ENCODE data around the gene FUS. TPM values are rescaled to one million over a fixed set of nuclear protein-coding genes. Genes with fewer than 3 reads are reported as not detected.

The FUS gene
- total RNA-seq, 1 experiment from 2014 or later, result 1,264 TPM

- Histone ChIP-seq H3K4me1 (ENCODE audit: insufficient read depth, low read length, poor library complexity, severe bottlenecking) (peaks cover 4% of the 10 kb centered on the region), H3K27ac (ENCODE audit: low read depth, low read length, poor library complexity, severe bottlenecking) (no peak overlapping the region), H3K4me3 (ENCODE audit: low read depth, low read length, poor library complexity, severe bottlenecking) (no peak overlapping the region), H3K36me3 (ENCODE audit: insufficient read depth, low read length, poor library complexity, severe bottlenecking) (peaks cover 100% of the 10 kb centered on the region), H3K27me3 (replicated peaks; ENCODE audit: insufficient read depth, low read depth, low read length, poor library complexity) (no peaks in the 10 kb centered on the region), H3K9me3 (ENCODE audit: low read depth, low read length, poor library complexity, severe bottlenecking) (no peaks in the 10 kb centered on the region)
- CTCF ChIA-PET, result no interaction called here
- intact Hi-C loops (cut with micrococcal nuclease; ENCODE audit: unreplicated experiment), result no loop called here
- TF ChIP-seq EZH2 (IDR thresholded peaks at IDR 0.05; ENCODE audit: borderline replicate concordance, low read depth, low read length, poor library complexity, severe bottlenecking) (no peak), CTCF (conservative IDR thresholded peaks at IDR 0.05; ENCODE audit: low read depth, low read length) (no peak)
- DNase-seq (ENCODE audit: low spot score), result no peak
- BruUV-seq (replicated peaks), result no TSS peak
- POLR2A ChIA-PET (ENCODE audit: low non-redundant PET), result interaction anchor here (0.7 to 0.8 kb wide), 2 partner anchors 10 to 236 kb away, joined by 3 to 4 read pairs; partner anchors contain the start of gene FUS
Observed at GRCh38 chr16:31190061-31190460, 10.1 kb downstream of the FUS start.

- no peaks in the 10 kb centered on the region for H3K4me1 ChIP-seq (ENCODE audit: insufficient read depth, low read length, poor library complexity, severe bottlenecking)
- ChIA-PET CTCF (no interaction called here), POLR2A (ENCODE audit: low non-redundant PET) (no interaction called here)
- H3K27me3 ChIP-seq (replicated peaks; ENCODE audit: insufficient read depth, low read depth, low read length, poor library complexity), result no peaks in the 10 kb centered on the region
- no peak overlapping the region for H3K27ac ChIP-seq (ENCODE audit: low read depth, low read length, poor library complexity, severe bottlenecking)
- DNase-seq (ENCODE audit: low spot score), result no peak
- intact Hi-C loops (cut with micrococcal nuclease; ENCODE audit: unreplicated experiment), result no loop called here
- no peaks in the 10 kb centered on the region for H3K9me3 ChIP-seq (ENCODE audit: low read depth, low read length, poor library complexity, severe bottlenecking)
- TF ChIP-seq CTCF (conservative IDR thresholded peaks at IDR 0.05; ENCODE audit: low read depth, low read length), result no peak
- TF ChIP-seq EZH2 (IDR thresholded peaks at IDR 0.05; ENCODE audit: borderline replicate concordance, low read depth, low read length, poor library complexity, severe bottlenecking), result no peak
- BruUV-seq (replicated peaks), result no TSS peak
- peaks cover 100% of the 10 kb centered on the region for H3K36me3 ChIP-seq (ENCODE audit: insufficient read depth, low read length, poor library complexity, severe bottlenecking)
- no peak overlapping the region for H3K4me3 ChIP-seq (ENCODE audit: low read depth, low read length, poor library complexity, severe bottlenecking)
Observed at GRCh38 chr16:31190818-31191444, 11.0 kb downstream of the FUS start.

GRCh38 chr16:31191697-31192428 lies 11.9 kb downstream of the FUS start:
- Histone ChIP-seq H3K27me3 (replicated peaks; ENCODE audit: insufficient read depth, low read depth, low read length, poor library complexity) (no peaks in the 10 kb centered on the region), H3K9me3 (ENCODE audit: low read depth, low read length, poor library complexity, severe bottlenecking) (no peaks in the 10 kb centered on the region), H3K27ac (ENCODE audit: low read depth, low read length, poor library complexity, severe bottlenecking) (no peak overlapping the region), H3K4me1 (ENCODE audit: insufficient read depth, low read length, poor library complexity, severe bottlenecking) (no peaks in the 10 kb centered on the region), H3K36me3 (ENCODE audit: insufficient read depth, low read length, poor library complexity, severe bottlenecking) (peaks cover 100% of the 10 kb centered on the region), H3K4me3 (ENCODE audit: low read depth, low read length, poor library complexity, severe bottlenecking) (no peak overlapping the region)
- DNase-seq (ENCODE audit: low spot score), result no peak
- CTCF ChIA-PET, result no interaction called here
- BruUV-seq (replicated peaks), result no TSS peak
- POLR2A ChIA-PET (ENCODE audit: low non-redundant PET), result no interaction called here
- TF ChIP-seq EZH2 (IDR thresholded peaks at IDR 0.05; ENCODE audit: borderline replicate concordance, low read depth, low read length, poor library complexity, severe bottlenecking), result no peak
- intact Hi-C loops (cut with micrococcal nuclease; ENCODE audit: unreplicated experiment), result no loop called here

Data from A673 (cell line).